GM21367 (cell line): ENCODE data around the gene TSPY2.
"Not testable (repeated sequence)": the region's sequence is repeated elsewhere in the genome, so short reads cannot be mapped to it uniquely, and the experiment has no call there.

Source experiments
- ATAC-seq: cut with Tn5 transposase; IDR thresholded peaks from one replicate; pipeline ENCODE4 v1.9.1; 2021; ENCODE audit not compliant: unreplicated experiment

The TSPY2 gene, protein sequence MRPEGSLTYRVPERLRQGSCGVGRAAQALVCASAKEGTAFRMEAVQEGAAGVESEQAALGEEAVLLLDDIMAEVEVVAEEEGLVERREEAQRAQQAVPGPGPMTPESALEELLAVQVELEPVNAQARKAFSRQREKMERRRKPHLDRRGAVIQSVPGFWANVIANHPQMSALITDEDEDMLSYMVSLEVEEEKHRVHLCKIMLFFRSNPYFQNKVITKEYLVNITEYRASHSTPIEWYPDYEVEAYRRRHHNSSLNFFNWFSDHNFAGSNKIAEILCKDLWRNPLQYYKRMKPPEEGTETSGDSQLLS

DNA sequence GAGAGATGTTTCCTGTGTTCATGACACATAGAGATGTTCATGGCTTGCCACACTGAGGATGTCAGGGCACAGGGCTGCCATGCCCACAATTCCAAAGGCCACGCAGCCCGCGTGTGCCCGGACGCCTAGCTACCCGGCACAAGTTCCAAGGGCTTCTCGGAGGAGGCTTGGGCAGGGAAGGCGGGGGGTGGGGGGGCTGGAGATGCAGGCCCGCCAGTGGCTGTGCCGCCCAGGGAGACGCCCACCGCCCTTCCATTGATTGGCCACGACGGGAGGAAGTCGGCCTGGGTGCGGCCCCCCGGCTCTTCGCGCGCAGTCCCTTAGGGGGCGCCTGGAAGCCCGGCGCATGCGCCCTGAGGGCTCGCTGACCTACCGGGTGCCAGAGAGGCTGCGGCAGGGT is at the start of gene TSPY2:
Gene TSPY2 (plus strand): TSS at position 301 of the 400 bp plus-strand sequence. CDS start 46 bp downstream, at position 347.
- not testable (repeated sequence) for ATAC-seq

DNA sequence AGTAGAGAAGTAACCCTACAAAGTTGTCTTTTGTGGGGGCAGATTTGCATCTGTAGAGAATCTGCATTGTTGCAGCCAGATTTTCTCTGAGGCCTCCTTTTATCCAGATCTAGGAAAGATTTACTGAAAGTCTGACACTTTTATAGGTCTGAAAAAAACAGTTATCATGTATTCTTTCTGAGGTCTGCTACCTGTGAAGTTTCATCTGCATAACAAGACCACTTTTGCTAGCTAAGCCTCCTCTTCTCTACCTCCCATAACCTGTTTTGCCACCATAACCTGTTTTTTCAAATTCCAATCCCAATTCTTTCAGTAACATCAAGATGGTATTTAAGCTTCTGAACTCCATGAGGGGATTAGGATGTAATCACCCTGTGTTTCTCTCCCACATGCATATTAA is 36.5 kb upstream of the TSPY2 start:
- not testable (repeated sequence) for ATAC-seq

DNA sequence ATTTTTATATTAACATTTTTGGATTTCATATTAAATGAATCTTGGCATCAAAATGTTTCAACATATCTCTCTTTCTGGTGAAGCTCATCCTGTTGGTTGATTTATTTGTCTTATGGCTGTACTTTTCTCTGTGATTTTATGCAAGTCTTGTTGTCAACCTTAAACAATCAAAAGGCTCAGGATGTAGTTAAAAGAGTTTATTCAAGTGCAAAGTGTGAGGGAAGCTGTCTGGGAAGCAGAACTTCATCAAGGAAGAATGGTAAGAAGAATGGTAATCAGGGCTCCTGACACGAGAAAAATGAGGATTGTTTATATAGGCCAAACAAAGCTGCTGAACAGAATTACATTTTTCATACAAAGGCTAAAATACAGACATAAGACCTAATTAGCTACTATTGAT is 29.0 kb upstream of the TSPY2 start:
- ATAC-seq = not testable (repeated sequence)

DNA sequence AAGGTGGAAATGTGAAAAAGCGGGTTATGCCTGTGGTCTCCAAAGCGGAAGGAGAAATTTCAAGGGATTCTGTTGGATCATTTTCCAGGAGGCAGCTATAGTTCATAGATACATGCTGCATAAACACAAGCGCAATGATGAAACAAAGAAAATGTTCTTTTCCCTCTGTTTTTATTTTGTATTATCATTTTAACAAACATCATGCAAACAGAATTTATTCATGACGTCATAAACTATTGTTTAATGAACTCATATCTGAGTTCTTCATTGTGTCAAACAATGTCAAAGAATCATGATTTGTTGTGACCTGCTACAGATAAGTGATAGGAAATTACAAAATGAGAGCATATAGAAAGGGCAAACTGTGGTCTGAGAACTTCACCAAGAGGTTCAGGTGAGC is 23.8 kb downstream of the TSPY2 start:
- not testable (repeated sequence) for ATAC-seq
